CD4-positive, CD25-positive, alpha-beta regulatory T cell (primary cell): ENCODE data around the gene PRXL2B. TPM values are rescaled to one million over a fixed set of nuclear protein-coding genes. Genes with fewer than 3 reads are reported as not detected.

Experiments
- ATAC-seq, 2 donors: fragments of 150-1000 bp; cut with Tn5 transposase; one replicate each; pipeline ENCODE4 v1.10.0; 2021; ENCODE audit warnings: low read depth in 2 of 2, moderate number of reproducible peaks in 2 of 2, moderate library complexity in 1 of 2
- DNase-seq, 3 donors: peaks; one replicate each; pipeline versions ENCODE4 v3.0.0 to v3.0.0-alpha.2; 2012 to 2022; ENCODE audit warnings: mixed read lengths in 1 of 3
- H3K27ac ChIP-seq: one replicate; pipeline ENCODE4 v1.7.0; 2013; ENCODE audit warnings: mild to moderate bottlenecking, low read length; ENCODE audit not compliant: insufficient read depth, poor library complexity, severe bottlenecking
- H3K27me3 ChIP-seq: one replicate; pipeline ENCODE4 v1.7.0; 2013; ENCODE audit warnings: low read length; ENCODE audit not compliant: control insufficient read depth, insufficient read depth
- H3K36me3 ChIP-seq: one replicate; pipeline ENCODE4 v1.7.0; 2013; ENCODE audit warnings: mild to moderate bottlenecking, low read length, moderate library complexity; ENCODE audit not compliant: control insufficient read depth, insufficient read depth
- H3K4me1 ChIP-seq: 2 replicates; pipeline ENCODE4 v1.7.0; 2013; ENCODE audit warnings: mild to moderate bottlenecking, low read length; ENCODE audit not compliant: insufficient read depth, control insufficient read depth, poor library complexity, severe bottlenecking
- H3K4me3 ChIP-seq: one replicate; pipeline ENCODE4 v1.7.0; 2013; ENCODE audit warnings: low read depth, mild to moderate bottlenecking, low read length, moderate library complexity
- H3K9me3 ChIP-seq, 2 experiments: 1 replicate in 1 of 2; 2 replicates in 1 of 2; pipeline ENCODE4 v1.7.0; 2013; ENCODE audit warnings: low read length in 2 of 2, mild to moderate bottlenecking in 1 of 2, moderate library complexity in 1 of 2; ENCODE audit not compliant: control insufficient read depth in 2 of 2
- H3K27ac Mint-ChIP-seq, 3 donors: one replicate each; pipeline ENCODE4 v1.8.0; 2020 to 2022; ENCODE audit warnings: mild to moderate bottlenecking in 3 of 3, mixed read lengths in 3 of 3, moderate library complexity in 2 of 3
- H3K27me3 Mint-ChIP-seq: one replicate; pipeline ENCODE4 v1.8.0; 2022; ENCODE audit warnings: mild to moderate bottlenecking, mixed read lengths
- H3K36me3 Mint-ChIP-seq: one replicate; pipeline ENCODE4 v1.8.0; 2020; ENCODE audit warnings: mixed read lengths
- H3K4me1 Mint-ChIP-seq, 4 donors: one replicate each; pipeline ENCODE4 v1.8.0; 2020 to 2022; ENCODE audit warnings: mixed read lengths in 4 of 4, mild to moderate bottlenecking in 1 of 4
- H3K4me3 Mint-ChIP-seq, 4 donors: one replicate each; pipeline ENCODE4 v1.8.0; 2020 to 2022; ENCODE audit warnings: mild to moderate bottlenecking in 4 of 4, mixed read lengths in 4 of 4, moderate library complexity in 3 of 4
- H3K9me3 Mint-ChIP-seq, 7 donors: one replicate each; pipeline ENCODE4 v1.8.0; 2020 to 2022; ENCODE audit warnings: mixed read lengths in 7 of 7, mild to moderate bottlenecking in 3 of 7, moderate library complexity in 2 of 7
- polyA plus RNA-seq, 4 donors: library from polyadenylated mRNA; unstranded; fragments of 300-500 nt; fragmentation: Illumina TruSeq; gene quantifications; one replicate each; pipeline ENCODE4 v1.2.3, GENCODE V29; 2021
- total RNA-seq: library from RNA; stranded (reverse); gene quantifications from one replicate; pipeline ENCODE4 v1.2.3, GENCODE V29; 2022

The PRXL2B gene
- total and polyA plus RNA-seq, 5 donors from 2014 or later: 24.5 to 31.1 (median 27.1) TPM

GRCh38 chr1:2604156-2604843, 17.7 kb downstream of the PRXL2B start:
- no peak for DNase-seq
- H3K27me3 Mint-ChIP-seq: peaks cover 6% of the 10 kb centered on the region
- no peaks in the 10 kb centered on the region for H3K9me3 ChIP-seq

GRCh38 chr1:2604844-2605508, 18.4 kb downstream of the PRXL2B start:
- no peak overlapping the region for H3K4me3 ChIP-seq
- no peak for DNase-seq
- H3K27ac Mint-ChIP-seq: no peak overlapping the region
- H3K4me1 ChIP-seq: no peaks in the 10 kb centered on the region
- ATAC-seq: no peak
- peaks cover 0 to 1% (median 0%) of the 10 kb centered on the region in 7 donors for H3K9me3 Mint-ChIP-seq
- no peaks in the 10 kb centered on the region for H3K27me3 ChIP-seq
- H3K27ac ChIP-seq: no peak overlapping the region
- H3K36me3 ChIP-seq: no peaks in the 10 kb centered on the region
- peaks cover 6% of the 10 kb centered on the region for H3K27me3 Mint-ChIP-seq
- H3K9me3 ChIP-seq: no peaks in the 10 kb centered on the region
- no peaks in the 10 kb centered on the region for H3K36me3 Mint-ChIP-seq
- H3K4me1 Mint-ChIP-seq: no peaks in the 10 kb centered on the region
- no peak overlapping the region for H3K4me3 Mint-ChIP-seq

More at GRCh38 chr1:2604156-2604843, 17.7 kb downstream of the PRXL2B start:
- ATAC-seq: no peak
- no peak overlapping the region for H3K27ac Mint-ChIP-seq
- no peak overlapping the region for H3K4me3 ChIP-seq
- H3K9me3 Mint-ChIP-seq: peaks cover 0 to 2% (median 0%) of the 10 kb centered on the region in 7 donors
- no peak overlapping the region for H3K27ac ChIP-seq
- H3K36me3 Mint-ChIP-seq: no peaks in the 10 kb centered on the region
- no peaks in the 10 kb centered on the region for H3K4me1 Mint-ChIP-seq
- no peaks in the 10 kb centered on the region for H3K4me1 ChIP-seq
- no peaks in the 10 kb centered on the region for H3K27me3 ChIP-seq
- no peak overlapping the region for H3K4me3 Mint-ChIP-seq
- no peaks in the 10 kb centered on the region for H3K36me3 ChIP-seq

GRCh38 chr1:2605509-2606395, 19.2 kb downstream of the PRXL2B start:
- ATAC-seq (no peak), DNase-seq (peak in 1 of 3 donors; percentile 0)
- Mint-ChIP-seq H3K36me3 (no peaks in the 10 kb centered on the region), H3K9me3 (peaks cover 0 to 1% (median 0%) of the 10 kb centered on the region in 7 donors), H3K27ac (no peak overlapping the region), H3K4me1 (peaks cover 0 to 2% (median 0%) of the 10 kb centered on the region in 4 donors), H3K27me3 (peaks cover 6% of the 10 kb centered on the region), H3K4me3 (no peak overlapping the region)
- H3K9me3 ChIP-seq: no peaks in the 10 kb centered on the region
- H3K4me3 ChIP-seq: no peak overlapping the region
- H3K4me1 ChIP-seq: no peaks in the 10 kb centered on the region
- no peaks in the 10 kb centered on the region for H3K36me3 ChIP-seq
- no peaks in the 10 kb centered on the region for H3K27me3 ChIP-seq
- no peak overlapping the region for H3K27ac ChIP-seq

- DNase-seq (peak in 1 of 3 donors; percentile 0), ATAC-seq (no peak)
- no peaks in the 10 kb centered on the region for H3K36me3 ChIP-seq
- H3K4me3 ChIP-seq: no peak overlapping the region
- H3K9me3 ChIP-seq: no peaks in the 10 kb centered on the region
- no peaks in the 10 kb centered on the region for H3K27me3 ChIP-seq
- H3K4me1 Mint-ChIP-seq: peaks cover 0 to 3% (median 0%) of the 10 kb centered on the region in 4 donors
- H3K4me3 Mint-ChIP-seq: no peak overlapping the region
- peaks cover 0 to 1% (median 0%) of the 10 kb centered on the region in 7 donors for H3K9me3 Mint-ChIP-seq
- no peaks in the 10 kb centered on the region for H3K36me3 Mint-ChIP-seq
- H3K27ac Mint-ChIP-seq: no peak overlapping the region
- H3K27ac ChIP-seq: no peak overlapping the region
- no peaks in the 10 kb centered on the region for H3K4me1 ChIP-seq
- H3K27me3 Mint-ChIP-seq: peaks cover 4% of the 10 kb centered on the region
Measured at GRCh38 chr1:2606396-2606880, 19.9 kb downstream of the PRXL2B start.

GRCh38 chr1:2606881-2607621, 20.5 kb downstream of the PRXL2B start:
- DNase-seq: peak in 1 of 3 donors; percentile 1
- Histone ChIP-seq H3K4me3 (no peak overlapping the region), H3K27me3 (no peaks in the 10 kb centered on the region), H3K27ac (no peak overlapping the region), H3K36me3 (no peaks in the 10 kb centered on the region), H3K9me3 (no peaks in the 10 kb centered on the region), H3K4me1 (no peaks in the 10 kb centered on the region)
- no peaks in the 10 kb centered on the region for H3K36me3 Mint-ChIP-seq
- ATAC-seq: no peak
- no peak overlapping the region for H3K4me3 Mint-ChIP-seq
- peaks cover 0 to 3% (median 0%) of the 10 kb centered on the region in 4 donors for H3K4me1 Mint-ChIP-seq
- H3K9me3 Mint-ChIP-seq: peaks cover 0 to 1% (median 0%) of the 10 kb centered on the region in 7 donors
- no peaks in the 10 kb centered on the region for H3K27me3 Mint-ChIP-seq
- H3K27ac Mint-ChIP-seq: no peak overlapping the region

- Mint-ChIP-seq H3K9me3 (peaks cover 0 to 1% (median 0%) of the 10 kb centered on the region in 7 donors), H3K4me1 (peaks cover 0 to 3% (median 0%) of the 10 kb centered on the region in 4 donors), H3K27ac (no peak overlapping the region), H3K4me3 (no peak overlapping the region), H3K27me3 (peaks cover 4% of the 10 kb centered on the region), H3K36me3 (no peaks in the 10 kb centered on the region)
- peak in 1 of 3 donors; percentile 1 for DNase-seq
- H3K4me3 ChIP-seq: no peak overlapping the region
- H3K27me3 ChIP-seq: no peaks in the 10 kb centered on the region
- ATAC-seq: no peak
- H3K36me3 ChIP-seq: no peaks in the 10 kb centered on the region
- no peak overlapping the region for H3K27ac ChIP-seq
- no peaks in the 10 kb centered on the region for H3K4me1 ChIP-seq
- no peaks in the 10 kb centered on the region for H3K9me3 ChIP-seq
Measured at GRCh38 chr1:2607641-2608091, 21.1 kb downstream of the PRXL2B start.
